Stimulated activated CD4-positive, alpha-beta T cell treated with anti-CD3 and anti-CD28 coated beads, Interleukin-12 subunit alpha, Interleukin-12 subunit beta, amount 100 ng/mL, for 24 hours (primary cell): ENCODE data around the gene RNF4.

Experiments used
- DNase-seq, 2 experiments: peaks; one replicate each; pipeline ENCODE4 v3.0.0-alpha.2; 2020; ENCODE audit warnings: low read depth in 2 of 2

Gene RNF4

DNA sequence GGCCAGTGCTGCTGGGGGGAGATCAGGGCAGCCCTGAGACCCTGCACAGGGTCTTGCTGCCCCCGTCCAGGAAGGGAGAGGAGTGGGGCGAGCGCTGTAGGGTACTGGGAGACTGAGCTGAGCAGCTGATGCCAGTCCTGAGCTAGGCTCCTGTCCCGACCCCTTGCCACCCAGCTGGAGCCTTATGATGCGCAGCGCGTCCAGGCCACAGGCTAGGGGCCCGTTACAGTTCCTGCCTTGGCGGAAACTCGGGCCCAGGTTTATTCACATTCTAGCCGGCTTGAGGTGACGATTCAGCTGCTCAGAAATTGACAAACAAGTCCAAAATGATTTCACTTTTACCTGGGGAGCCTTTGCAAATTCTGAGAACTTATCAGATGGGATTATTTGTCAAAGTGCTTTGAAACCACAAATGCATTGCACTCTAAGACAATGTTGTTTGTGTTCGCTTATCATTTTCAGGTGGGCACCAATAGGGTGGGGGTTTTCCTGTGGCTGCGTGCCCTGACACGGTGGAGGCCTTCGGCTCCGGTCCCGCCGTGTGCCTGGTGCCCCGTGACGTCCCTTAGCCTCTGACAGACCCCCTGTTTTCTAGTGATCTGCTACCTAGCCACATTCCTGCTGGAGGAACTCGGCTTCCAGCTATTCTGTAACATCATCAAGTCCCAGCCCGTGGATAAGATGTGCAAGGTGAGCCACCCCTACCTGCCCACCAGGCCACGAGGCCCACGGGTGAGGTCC is 31.3 kb upstream of the RNF4 start:
- DNase-seq, result no peak

DNA sequence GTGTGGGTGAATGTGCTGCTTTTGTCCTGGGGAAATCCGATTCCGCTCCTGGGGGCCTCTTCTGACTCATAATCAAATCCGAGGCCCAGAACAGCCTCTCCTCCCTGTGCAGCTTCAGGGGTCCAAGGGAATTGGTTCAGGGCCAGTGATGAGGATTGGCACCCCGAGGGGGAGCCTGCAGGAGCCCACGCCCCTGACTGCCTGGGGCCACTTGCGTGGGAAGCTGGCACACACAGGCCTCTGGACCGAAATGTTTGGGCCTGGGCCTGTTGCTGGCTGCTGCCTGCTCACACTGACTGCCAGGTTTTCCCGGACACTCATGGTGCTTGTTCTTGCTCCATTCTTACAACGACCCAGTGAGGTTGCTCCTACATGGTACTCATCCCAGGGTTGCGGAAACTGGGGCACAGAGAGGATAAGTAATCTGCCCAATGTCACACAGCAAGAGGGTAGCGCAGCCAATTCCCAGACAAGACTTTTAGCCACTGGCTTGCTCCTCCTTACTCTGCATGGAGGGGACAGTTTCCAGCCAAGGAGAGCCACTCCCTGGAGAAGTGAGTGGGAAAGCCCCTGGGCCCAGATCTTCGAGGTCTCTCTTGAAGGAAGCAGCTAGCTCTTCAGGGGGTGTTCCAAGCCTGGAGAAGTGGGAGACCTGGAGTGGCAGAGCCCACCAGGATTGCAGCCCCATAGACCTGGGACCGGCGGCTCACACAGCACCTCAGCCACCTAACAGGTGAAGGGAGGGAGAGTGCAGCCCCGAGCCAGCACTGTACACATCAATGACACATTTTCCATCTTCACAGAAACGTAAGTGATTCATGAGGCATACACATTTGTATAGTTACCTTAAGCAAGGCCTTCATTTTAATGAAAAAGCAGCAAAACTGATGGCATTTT is 29.8 kb upstream of the RNF4 start:
- no peak for DNase-seq

DNA sequence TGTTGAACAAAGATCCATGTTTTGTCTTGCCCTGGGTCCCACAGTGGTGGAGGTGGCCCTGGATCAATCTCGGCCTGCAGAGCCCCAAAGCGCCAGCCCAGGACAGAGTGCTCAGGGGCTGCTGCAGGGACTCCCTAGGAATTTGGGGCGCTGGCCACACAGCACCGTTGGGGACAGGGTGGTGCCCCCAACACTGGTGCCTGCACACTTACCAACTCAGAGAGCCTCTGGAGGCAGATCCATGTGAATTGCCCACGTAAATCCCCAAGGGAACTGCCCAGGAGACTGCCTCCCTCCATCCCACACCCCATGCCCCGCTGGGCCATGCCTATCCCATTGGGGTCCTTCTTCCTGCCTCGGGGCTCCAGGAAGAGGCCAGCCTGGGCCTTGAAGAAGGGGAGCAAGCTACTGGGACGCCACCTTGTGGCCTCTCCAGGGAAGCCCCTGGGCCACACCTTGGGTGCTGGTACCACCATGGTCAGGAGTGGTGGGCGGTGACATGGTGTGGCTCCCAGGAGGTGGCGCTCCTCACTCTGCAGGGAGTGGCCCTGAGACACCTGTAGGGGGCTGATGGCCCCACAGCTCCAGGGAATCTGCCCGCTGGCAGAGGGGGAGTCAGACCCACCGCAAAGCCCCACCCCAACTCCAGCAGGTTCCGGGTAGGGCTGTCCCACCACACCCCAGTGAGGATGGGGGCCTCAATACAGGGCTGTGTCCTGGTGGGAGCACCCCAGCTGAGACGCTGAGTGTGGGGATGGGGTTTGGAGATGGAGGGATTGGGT is 27.3 kb upstream of the RNF4 start:
- peak; percentile 33 to 71 for DNase-seq

DNA sequence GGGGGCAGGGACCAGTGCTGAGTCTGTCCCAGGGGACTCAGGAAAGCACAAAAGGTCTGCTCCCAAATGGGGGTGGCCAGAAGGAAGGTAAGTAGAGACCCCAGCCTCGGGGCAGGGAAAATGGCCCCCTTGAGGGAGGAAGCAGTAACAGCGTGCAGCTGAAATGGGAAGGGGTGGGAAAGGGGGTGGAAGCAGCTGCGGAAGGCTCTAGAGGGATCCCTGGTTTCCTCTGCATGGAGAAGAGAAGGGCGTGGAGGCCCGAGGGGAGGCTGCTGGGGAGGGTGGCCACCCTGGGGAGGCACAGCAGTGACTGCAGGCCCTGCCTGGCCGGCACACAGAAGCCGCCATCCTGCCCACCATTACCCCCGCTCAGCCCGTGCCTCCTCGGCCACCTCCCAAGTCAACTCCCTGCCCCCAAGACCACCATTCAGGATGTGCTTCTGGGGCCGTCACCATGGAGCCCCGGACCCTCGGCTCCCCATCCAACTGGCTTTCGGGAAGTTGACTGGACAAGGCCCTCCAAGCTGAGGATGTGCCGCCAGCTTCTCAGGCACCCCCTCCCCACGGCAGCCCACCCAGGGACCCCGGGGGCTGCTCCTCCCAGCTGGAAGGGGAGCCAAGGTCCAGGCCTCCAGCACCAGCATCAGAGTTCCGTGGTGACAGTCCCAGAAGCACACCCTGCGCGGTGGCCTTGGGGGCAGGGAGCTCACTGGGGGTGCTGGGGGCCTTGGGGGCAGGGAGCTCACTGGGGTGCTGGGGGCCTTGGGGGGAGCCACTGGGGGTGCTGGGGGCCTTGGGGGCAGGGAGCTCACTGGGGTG is 26.5 kb upstream of the RNF4 start:
- no peak for DNase-seq

DNA sequence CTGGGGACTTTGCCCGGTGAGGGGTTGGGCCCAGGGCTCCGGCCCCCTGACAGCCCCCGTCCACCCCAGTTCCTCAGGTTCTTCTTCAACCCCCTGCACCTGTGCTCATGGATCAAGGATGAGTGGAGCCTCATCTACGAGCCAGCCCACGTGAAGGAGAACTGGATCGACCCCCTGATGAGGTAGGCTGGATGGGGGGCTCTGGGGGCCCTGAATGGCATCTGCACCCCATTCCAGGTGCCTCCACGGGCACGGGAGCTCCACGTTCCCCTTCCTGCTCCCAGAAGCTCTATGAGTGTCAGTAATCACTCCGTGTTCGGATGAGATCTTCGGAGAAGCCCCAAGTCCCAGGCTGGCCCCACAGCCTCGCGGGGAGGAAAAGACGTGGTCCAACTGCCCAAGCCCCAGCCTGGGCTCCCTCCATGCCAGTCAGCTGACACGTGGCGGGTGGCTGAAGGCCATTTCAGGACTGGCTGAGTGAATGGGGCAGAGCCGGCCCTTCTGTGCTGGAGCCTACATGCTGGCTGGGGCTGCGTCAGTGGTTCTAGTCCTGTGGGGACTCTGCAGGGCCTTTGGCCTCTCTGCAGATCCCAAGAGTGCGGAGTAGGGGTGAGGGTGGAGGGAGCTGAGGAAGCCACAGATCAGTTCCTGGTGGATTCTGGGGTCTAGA is 25.7 kb upstream of the RNF4 start:
- no peak for DNase-seq

DNA sequence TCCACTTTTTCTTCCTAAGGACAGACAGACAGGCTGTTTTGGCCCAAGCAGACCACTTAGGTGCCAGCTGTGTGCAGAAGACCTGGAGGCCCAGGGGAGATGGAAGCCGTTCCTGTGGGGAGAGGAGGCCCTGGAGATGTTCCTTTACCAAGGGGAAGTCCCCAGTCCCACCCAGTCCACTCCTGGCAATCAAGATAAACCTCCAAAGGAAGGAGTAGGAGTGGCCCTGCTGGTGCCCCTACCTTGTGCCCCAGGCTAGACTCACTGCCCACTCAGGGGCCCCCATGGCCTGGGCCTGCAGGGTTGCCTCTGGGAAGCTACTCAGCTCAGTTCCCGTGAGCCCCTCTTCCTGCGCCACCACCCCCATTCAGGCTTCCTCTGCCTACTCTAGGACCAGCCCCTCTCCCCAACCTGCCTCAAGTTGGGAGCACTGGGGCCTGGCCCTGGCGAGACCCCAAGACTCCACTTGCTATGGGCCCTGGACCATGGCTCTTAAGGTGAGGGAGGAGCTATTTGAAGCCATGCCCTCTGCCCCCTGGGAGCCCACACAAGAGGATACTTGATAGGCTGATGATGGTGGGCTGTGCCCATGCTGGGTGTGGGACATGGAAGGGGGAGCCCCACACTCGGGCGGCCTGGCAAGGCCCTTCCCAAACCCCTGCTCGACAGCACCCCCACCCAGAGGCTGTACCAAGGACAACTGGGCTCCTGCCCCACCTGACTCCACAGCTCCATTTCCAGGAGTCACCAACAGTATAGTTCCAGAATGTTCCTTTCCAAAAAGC is 24.8 kb upstream of the RNF4 start:
- DNase-seq, result no peak

DNA sequence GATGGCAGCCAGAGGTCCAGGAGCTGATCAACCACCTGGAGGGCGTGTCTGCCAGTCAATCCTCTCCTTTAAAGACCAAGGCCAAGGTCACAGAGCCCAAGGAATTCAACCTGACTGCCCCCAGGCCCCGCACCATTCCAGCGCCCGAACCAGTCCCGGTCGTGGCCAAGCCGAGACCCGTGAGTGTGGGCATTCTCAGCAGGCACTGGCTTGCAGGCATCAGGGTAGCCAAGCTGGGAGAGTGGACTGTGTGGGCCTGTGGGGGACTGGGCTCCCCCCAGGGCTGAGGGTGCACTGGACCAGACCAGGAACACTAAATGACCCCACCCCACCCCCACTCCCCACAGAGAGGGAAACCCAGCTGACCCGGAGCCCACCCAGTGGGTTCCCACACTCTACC is 23.8 kb upstream of the RNF4 start:
- no peak for DNase-seq

DNA sequence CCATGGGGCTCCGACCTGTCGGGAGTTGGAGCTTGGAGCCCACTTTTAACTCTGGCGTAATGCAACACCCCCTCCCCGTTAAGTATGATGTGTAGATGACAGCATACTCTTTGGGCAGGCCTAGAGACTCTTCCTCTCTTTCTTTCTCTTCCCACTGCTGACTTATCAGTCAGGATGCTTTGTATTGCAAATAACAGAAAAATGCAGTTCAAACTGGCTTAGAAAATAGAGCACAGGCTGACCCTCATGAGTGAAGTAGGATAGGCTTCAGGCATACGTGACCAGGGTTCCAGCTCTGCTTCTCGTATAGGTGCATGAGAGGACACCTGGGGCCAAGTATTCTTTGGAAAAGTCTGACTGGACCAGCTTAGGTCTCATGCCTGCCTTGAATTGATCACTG is 23.3 kb upstream of the RNF4 start:
- DNase-seq, result no peak

DNA sequence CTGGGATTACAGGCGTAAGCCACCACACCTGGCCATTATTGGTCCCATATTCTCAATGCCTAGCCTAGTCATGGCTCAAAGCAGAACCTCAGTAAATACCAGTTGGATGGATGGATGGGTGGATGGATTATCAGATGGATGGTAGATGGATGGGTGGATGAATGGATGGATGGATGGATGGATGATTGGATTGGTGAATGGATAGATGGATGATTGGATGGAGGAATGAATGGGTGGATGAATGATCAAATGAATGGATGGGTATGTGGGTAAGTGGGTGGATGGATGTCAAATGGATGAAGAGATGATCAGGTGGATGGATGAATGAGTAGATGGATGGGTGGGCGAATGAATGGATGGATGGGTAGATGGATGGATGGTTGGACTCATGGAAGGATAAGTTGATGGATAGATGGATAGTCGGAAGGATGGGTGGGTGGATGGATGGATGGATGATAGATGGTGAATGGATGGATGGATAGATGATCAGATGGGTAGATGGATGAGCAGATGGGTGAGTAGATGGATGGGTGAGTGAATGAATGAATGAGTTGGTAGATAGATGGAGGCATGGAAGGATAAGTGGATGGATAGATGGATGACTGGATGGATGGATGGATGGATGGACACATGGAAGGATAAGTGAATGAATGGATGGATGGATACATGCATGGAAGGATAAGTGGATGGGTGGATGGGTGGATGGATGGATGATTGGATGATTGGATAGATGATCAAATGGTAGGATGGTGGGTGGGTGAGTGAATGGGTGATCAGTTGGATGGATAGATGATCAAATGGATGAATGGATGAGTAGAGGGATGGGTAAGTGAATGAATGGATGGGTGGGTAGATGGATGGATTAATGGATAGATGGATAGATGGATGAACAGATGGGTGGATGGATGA is 22.0 kb upstream of the RNF4 start:
- DNase-seq, result no peak

DNA sequence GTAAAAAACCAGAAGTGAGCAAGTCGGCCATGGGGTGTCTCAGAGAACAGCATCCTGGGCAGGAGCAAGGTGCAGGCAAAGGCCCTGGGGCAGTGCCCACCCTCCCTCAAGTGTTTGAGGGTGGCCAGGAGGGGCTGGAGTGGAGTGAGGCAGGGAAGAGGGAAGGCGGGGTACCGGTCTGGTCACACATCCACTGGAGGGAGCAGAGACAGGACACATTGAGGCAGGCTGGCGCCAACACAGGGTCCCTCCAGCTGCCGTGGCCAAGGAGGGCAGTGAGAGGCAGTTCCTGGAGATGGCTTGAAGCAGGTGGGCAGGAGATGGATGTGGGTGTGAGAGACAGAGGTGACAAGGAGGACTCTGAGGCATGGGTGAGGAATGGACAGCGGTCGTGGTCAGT is 20.3 kb upstream of the RNF4 start:
- no peak for DNase-seq

DNA sequence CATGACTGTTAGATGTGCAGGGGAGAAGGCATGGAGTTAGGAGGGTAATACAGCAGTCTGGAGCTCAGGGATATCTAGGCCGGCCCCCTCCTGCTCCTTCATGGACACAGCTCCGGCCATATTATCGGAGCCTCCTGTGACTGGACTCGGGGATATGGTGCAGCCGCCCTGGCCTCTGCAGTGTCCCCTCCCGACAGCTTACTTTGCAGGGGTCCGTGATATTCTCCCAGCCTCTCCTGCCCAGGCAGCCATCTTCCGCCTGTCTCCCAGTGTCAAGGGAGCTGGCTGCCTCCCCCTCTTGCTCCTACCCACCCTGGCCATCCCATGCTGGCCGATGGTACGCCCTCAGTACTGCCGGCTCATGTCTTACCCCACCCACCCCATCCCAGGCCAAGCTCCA is 19.9 kb upstream of the RNF4 start:
- DNase-seq, result no peak

DNA sequence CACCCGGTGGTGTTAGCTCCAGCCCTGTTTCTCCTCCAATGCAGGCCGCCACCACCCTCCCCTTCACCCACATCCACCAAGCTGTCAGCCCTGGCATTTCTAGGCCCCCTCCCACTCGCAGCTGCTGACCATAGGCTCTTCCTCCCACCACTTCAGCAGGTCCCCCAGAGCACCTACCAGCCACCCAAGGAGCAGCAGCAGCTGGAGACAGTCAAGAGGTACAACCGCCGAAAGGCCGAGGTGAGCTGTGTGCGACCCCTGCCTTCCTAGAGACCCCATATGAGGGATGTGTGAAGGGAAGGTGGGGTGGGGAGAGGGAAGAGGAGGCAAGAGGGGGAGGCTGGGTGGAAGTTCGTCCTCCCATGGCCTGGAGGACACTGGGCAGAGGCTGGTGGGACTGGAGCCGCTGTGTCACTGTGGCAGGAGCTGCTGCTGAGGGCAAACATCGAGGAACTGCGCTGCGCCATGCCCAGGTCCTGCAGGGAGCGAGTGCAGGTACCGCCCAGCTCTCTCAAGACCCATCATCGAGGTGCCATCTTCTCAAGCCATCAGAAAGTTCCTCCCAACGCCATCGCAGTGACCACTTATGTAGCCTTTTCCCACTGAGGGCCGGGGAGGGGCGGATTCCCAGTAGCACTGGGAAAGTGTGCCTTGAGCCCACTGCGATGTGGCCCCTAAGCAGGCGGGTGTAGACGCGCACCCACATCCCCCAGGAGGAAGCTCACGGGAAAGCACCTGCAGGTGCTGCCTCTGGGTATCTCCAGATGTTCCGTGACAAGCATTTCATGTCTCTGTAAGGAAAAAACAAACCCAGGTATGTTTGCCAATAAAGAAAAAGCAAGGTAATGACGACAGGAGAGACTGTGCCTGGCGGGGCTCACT is 19.2 kb upstream of the RNF4 start:
- DNase-seq, result no peak

DNA sequence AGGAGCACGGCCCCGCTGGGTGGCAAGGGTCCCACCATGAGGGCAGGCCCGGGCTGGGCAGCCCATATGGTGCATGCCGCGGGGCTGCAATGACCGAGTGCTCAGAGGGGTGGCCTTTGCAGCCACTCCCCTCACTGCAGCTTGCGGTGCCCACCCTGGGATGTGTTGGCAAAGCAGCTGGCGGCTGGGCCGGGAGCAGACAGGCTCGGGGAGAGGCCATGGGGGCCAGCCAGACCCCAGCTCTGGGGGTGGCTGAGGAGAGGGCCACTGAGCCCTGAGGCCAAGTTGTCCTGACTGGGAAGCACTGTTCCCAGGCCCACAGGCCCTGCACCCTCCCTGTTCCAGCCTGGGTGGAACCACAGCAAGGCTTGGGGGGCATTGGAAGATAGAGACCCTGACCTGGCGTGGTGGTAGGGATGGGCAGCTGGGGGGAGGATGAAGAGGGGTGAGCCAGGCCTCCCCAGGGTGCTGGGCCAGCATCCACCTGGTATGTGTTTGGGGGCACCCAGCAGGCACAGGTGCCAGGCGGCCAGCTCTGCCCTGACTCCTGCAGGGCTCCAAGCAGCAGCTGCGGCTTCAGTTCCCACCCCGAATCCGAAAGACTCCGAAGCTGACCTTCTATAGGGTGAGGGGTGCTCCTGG is 18.4 kb upstream of the RNF4 start:
- DNase-seq, result no peak

DNA sequence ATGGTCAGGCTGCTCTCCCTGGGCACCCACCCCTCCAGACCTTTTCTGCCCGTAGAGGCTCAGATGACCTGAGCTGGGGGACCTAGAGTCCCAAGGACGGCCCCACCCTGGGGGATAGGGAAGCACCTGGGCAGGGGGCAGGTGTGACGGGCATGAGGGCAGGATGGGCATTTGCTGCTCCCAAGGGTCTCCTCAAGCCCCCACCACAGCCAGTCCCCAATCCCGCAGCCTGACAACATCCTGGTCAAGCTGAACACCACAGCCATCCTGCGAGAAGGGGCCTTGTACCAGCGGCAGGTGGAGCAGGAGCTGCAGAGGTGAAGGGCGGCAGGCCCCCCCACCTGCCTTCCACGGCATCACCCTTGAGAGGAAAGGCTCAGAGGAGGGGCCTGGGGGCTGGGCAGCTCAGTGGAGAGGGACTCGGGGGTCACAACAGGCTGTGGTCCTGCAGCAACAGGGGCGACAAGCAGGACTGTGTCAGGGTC is 17.8 kb upstream of the RNF4 start:
- DNase-seq, result no peak

DNA sequence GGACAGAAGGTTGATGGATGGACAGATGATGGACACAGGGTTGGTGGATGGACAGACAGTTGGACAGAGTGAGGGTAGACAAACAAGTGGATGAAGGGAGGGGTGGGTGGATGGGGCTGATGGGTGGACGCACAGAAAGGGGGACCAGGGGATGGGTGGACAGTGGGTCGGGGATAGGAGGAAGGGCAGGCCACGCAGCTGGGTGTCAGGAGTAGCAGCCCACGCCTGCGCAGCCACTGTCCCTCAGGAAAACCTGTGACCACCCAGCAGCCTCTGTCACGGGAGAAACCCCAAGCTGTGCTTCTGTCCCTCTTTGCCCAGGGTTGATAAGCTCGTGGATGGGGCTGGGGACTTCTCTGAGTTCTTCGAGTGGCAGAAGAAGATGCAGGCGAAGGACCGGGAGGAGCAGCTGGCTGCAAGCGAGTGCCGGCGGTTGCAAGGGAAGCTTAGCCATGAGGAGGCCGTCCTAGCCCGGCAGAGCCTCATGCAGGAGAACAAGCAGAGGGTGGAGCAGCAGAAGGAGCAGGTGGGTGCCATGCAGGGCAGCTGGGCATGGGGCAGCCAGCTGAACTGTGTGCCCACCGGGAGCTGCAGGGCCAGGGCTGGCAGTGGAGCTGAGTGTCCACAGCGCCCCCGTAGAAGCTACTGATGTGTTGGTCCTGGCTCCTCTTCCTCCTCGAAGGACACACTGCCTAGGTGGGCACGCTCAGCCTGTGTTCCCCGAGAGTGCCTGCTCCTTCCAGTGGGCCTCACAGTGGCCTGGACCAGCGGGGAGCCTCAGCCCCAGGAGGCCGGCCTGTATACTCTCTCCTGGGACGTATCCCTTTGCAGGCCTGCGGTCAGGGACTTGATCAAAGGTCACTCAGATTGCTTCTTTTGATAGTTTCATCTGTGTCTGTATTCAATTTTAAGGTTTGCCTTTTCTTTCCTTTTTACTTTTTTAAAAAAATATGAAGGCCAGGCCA is 16.8 kb upstream of the RNF4 start:
- DNase-seq, result no peak
